CD4-positive, alpha-beta T cell (primary cell): Measurements from ENCODE around the gene MARCHF9. TPM values are rescaled to one million over a fixed set of nuclear protein-coding genes. Genes with fewer than 3 reads are reported as not detected.

Experiments used
- ATAC-seq: fragments of 200-7000 bp; cut with Tn5 transposase; one replicate; pipeline ENCODE4 v1.10.0; 2022; ENCODE audit warnings: mild to moderate bottlenecking; ENCODE audit not compliant: poor library complexity
- CTCF ChIA-PET: fragments of 350-600 bp; sonication (Branson Sonifier 250); formaldehyde crosslinking; loops from one replicate; lab custom pipeline; 2021; ENCODE audit warnings: antibody characterized with exemption, inconsistent platforms; lab: Charles Lee
- POLR2A ChIA-PET: fragments of 350-600 bp; sonication (Branson Sonifier 250); formaldehyde crosslinking; loops from one replicate; lab custom pipeline; 2021; ENCODE audit warnings: antibody characterized with exemption, inconsistent platforms; lab: Charles Lee
- DNase-seq, 14 experiments: peaks; one replicate each; pipeline ENCODE4 v3.0.0-alpha.2; 2013 to 2020; ENCODE audit warnings: mixed read lengths in 2 of 14
- H3K27ac ChIP-seq, 2 donors: one replicate each; pipeline versions ENCODE4 v1.5.1 to v1.7.0; 2013; ENCODE audit warnings: low read length in 2 of 2, low read depth in 1 of 2, mild to moderate bottlenecking in 1 of 2
- H3K27me3 ChIP-seq, 2 experiments: 1 replicate in 1 of 2; 2 replicates in 1 of 2; pipeline versions ENCODE4 v1.6.1 to v1.7.0; 2013; ENCODE audit warnings: low read length in 2 of 2, control low read depth in 1 of 2, mild to moderate bottlenecking in 1 of 2, moderate library complexity in 1 of 2; ENCODE audit not compliant: insufficient read depth in 2 of 2, control insufficient read depth in 1 of 2
- H3K36me3 ChIP-seq: one replicate; pipeline ENCODE4 v1.6.1; 2013; ENCODE audit warnings: low read length, control low read depth; ENCODE audit not compliant: insufficient read depth
- H3K4me1 ChIP-seq: one replicate; pipeline ENCODE4 v1.6.1; 2013; ENCODE audit warnings: low read length, control low read depth; ENCODE audit not compliant: insufficient read depth
- H3K4me3 ChIP-seq: one replicate; pipeline ENCODE4 v1.5.1; 2013; ENCODE audit warnings: mild to moderate bottlenecking, low read length, moderate library complexity
- H3K9me3 ChIP-seq, 2 experiments: 1 replicate in 1 of 2; 2 replicates in 1 of 2; pipeline versions ENCODE4 v1.6.1 to v1.7.0; 2013; ENCODE audit warnings: low read length in 2 of 2, mild to moderate bottlenecking in 2 of 2, control low read depth in 1 of 2, moderate library complexity in 1 of 2; ENCODE audit not compliant: control insufficient read depth in 1 of 2, insufficient read depth in 1 of 2
- H3K27ac Mint-ChIP-seq: one replicate; pipeline ENCODE4 v1.8.0; 2020; ENCODE audit warnings: mixed read lengths
- H3K27me3 Mint-ChIP-seq: one replicate; pipeline ENCODE4 v1.8.0; 2021; ENCODE audit warnings: mixed read lengths
- H3K36me3 Mint-ChIP-seq: one replicate; pipeline ENCODE4 v1.8.0; 2021; ENCODE audit warnings: low read depth, mixed read lengths
- H3K4me1 Mint-ChIP-seq: one replicate; pipeline ENCODE4 v1.8.0; 2021; ENCODE audit warnings: low read depth, mixed read lengths
- H3K4me3 Mint-ChIP-seq: one replicate; pipeline ENCODE4 v1.8.0; 2020; ENCODE audit warnings: mild to moderate bottlenecking, mixed read lengths
- H3K9me3 Mint-ChIP-seq: one replicate; pipeline ENCODE4 v1.8.0; 2020; ENCODE audit warnings: mixed read lengths
- CTCF ChIP-seq: fragments of 200-600 bp; IDR thresholded peaks from one replicate; pipeline ENCODE4 v1.8.0; 2022; ENCODE audit warnings: antibody characterized with exemption, mild to moderate bottlenecking
- intact Hi-C, 2 experiments: fragments of 100-400 bp; cut with DNase I in 1 of 2; cut with micrococcal nuclease in 1 of 2; formaldehyde crosslinking; loops; one replicate each; pipeline versions ENCODE4 v1.15.1 to v1.9.0; 2023 to 2025; cut with DNase I, micrococcal nuclease
- total RNA-seq, 174 experiments: library from RNA in 2 of 174; stranded (reverse) in 2 of 174; gene quantifications; one replicate each; pipeline ENCODE4 v1.2.3 and lab custom pipeline; 2021 to 2026

The MARCHF9 gene
- total RNA-seq, 2 experiments from 2014 or later = 39.9 to 40.8 TPM

- POLR2A ChIA-PET = interaction anchor here (0.8 to 2.8 kb wide), 10 partner anchors 10 to 90 kb away, joined by 3 to 10 read pairs (median 4); partner anchors contain the start of genes CTDSP2, EEF1AKMT3, METTL1 and OS9
- no peaks in the 10 kb centered on the region for H3K27me3 Mint-ChIP-seq
- no peaks in the 10 kb centered on the region for H3K9me3 ChIP-seq
- H3K4me3 Mint-ChIP-seq = peak overlapping the region; percentile 100
- ATAC-seq (no peak), DNase-seq (no peak)
- CTCF ChIA-PET = interaction anchor here (0.6 to 2.8 kb wide), 8 partner anchors 9 to 148 kb away, joined by 3 to 20 read pairs (median 4); no protein-coding TSS in a partner anchor
- H3K27ac ChIP-seq = no peak overlapping the region
- intact Hi-C loops = loop anchor here (2.0 to 5.0 kb wide), 2 partner anchors 113 to 124 kb away; no protein-coding TSS in a partner anchor
- peaks cover 47% of the 10 kb centered on the region for H3K4me1 Mint-ChIP-seq
- H3K36me3 Mint-ChIP-seq = peaks cover 46% of the 10 kb centered on the region
- peaks cover 31% of the 10 kb centered on the region for H3K36me3 ChIP-seq
- H3K4me1 ChIP-seq = peaks cover 54% of the 10 kb centered on the region
- H3K9me3 Mint-ChIP-seq = no peaks in the 10 kb centered on the region
- no peaks in the 10 kb centered on the region for H3K27me3 ChIP-seq
- H3K4me3 ChIP-seq = peak overlapping the region; percentile 89
- no peak for TF ChIP-seq CTCF
- H3K27ac Mint-ChIP-seq = peak overlapping the region; percentile 100
Observed at GRCh38 chr12:57783466-57783801, 28.5 kb downstream of the MARCHF9 start.

- Mint-ChIP-seq H3K9me3 (no peaks in the 10 kb centered on the region), H3K27me3 (no peaks in the 10 kb centered on the region), H3K4me3 (peak overlapping the region; percentile 80), H3K27ac (peak overlapping the region; percentile 100), H3K4me1 (peaks cover 47% of the 10 kb centered on the region), H3K36me3 (peaks cover 50% of the 10 kb centered on the region)
- ATAC-seq (no peak), DNase-seq (no peak)
- no peaks in the 10 kb centered on the region for H3K27me3 ChIP-seq
- H3K27ac ChIP-seq = no peak overlapping the region
- no peaks in the 10 kb centered on the region for H3K9me3 ChIP-seq
- no peak overlapping the region for H3K4me3 ChIP-seq
- peaks cover 35% of the 10 kb centered on the region for H3K36me3 ChIP-seq
- ChIA-PET CTCF (interaction anchor here (0.6 to 2.1 kb wide), 3 partner anchors 10 to 148 kb away, joined by 3 to 7 read pairs (median 3); no protein-coding TSS in a partner anchor), POLR2A (interaction anchor here (0.7 to 1.6 kb wide), 2 partner anchors 12 kb away, joined by 3 to 10 read pairs; partner anchors contain the start of genes EEF1AKMT3 and METTL1)
- TF ChIP-seq CTCF = no peak
- H3K4me1 ChIP-seq = peaks cover 50% of the 10 kb centered on the region
- intact Hi-C loops = loop anchor here (2.0 to 5.0 kb wide), 2 partner anchors 113 to 123 kb away; no protein-coding TSS in a partner anchor
Observed at GRCh38 chr12:57783861-57784260, 29.0 kb downstream of the MARCHF9 start.

- no peaks in the 10 kb centered on the region for H3K9me3 Mint-ChIP-seq
- H3K4me1 Mint-ChIP-seq = no peaks in the 10 kb centered on the region
- H3K36me3 Mint-ChIP-seq = peaks cover 86% of the 10 kb centered on the region
- no peaks in the 10 kb centered on the region for H3K4me1 ChIP-seq
- H3K27ac Mint-ChIP-seq = no peak overlapping the region
- DNase-seq = no peak
- no peaks in the 10 kb centered on the region for H3K27me3 Mint-ChIP-seq
- no peak for TF ChIP-seq CTCF
- H3K27me3 ChIP-seq = no peaks in the 10 kb centered on the region
- CTCF ChIA-PET = interaction anchor here (1.4 to 1.7 kb wide), 2 partner anchors 10 to 11 kb away, joined by 3 to 6 read pairs; partner anchors contain the start of gene TSFM
- H3K9me3 ChIP-seq = no peaks in the 10 kb centered on the region
- POLR2A ChIA-PET = interaction anchor here (1.0 to 1.5 kb wide), 3 partner anchors 11 to 53 kb away, joined by 3 to 4 read pairs (median 3); partner anchors contain the start of genes CTDSP2 and TSFM
- H3K36me3 ChIP-seq = peaks cover 70% of the 10 kb centered on the region
- no peak overlapping the region for H3K4me3 Mint-ChIP-seq
- intact Hi-C loops = no loop called here
- H3K27ac ChIP-seq = no peak overlapping the region
- no peak for ATAC-seq
- no peak overlapping the region for H3K4me3 ChIP-seq
Observed at GRCh38 chr12:57793920-57794319, 39.0 kb downstream of the MARCHF9 start.
